GM19023 (cell line): ENCODE data around the gene CACNA1C.

Experiments
- ATAC-seq: cut with Tn5 transposase; IDR thresholded peaks from one replicate; pipeline ENCODE4 v1.9.1; 2021; ENCODE audit warnings: mild to moderate bottlenecking, moderate library complexity; ENCODE audit not compliant: unreplicated experiment

Gene CACNA1C

GRCh38 chr12:2052826-2053678 is at the start of gene CACNA1C:
CACNA1C (plus strand) TSS chr12:2052987; CDS start chr12:2053563, 576 bp downstream.
- no peak for ATAC-seq

DNA sequence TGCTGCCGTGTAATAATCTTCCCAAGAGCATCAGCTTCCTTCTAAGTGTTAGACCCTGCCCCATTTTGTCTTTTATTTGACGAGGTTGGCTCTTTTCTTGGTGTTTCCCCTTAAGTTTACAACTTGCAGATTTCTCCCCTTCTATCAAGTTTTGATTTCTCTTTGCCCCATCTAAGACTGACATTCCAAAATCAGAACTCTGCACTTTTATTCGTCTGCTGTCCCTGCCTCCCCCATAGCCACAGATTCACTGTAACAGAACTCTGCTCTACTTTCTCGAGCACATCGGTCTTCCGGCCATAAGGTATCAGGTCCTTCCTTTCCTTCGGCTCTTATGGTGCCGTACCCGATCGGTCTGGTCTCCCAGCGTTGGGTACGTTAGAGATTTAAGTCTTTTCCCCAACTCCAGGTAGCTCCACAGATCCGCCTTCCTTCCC is 49.1 kb upstream of the CACNA1C start:
- ATAC-seq = peak; percentile 14

DNA sequence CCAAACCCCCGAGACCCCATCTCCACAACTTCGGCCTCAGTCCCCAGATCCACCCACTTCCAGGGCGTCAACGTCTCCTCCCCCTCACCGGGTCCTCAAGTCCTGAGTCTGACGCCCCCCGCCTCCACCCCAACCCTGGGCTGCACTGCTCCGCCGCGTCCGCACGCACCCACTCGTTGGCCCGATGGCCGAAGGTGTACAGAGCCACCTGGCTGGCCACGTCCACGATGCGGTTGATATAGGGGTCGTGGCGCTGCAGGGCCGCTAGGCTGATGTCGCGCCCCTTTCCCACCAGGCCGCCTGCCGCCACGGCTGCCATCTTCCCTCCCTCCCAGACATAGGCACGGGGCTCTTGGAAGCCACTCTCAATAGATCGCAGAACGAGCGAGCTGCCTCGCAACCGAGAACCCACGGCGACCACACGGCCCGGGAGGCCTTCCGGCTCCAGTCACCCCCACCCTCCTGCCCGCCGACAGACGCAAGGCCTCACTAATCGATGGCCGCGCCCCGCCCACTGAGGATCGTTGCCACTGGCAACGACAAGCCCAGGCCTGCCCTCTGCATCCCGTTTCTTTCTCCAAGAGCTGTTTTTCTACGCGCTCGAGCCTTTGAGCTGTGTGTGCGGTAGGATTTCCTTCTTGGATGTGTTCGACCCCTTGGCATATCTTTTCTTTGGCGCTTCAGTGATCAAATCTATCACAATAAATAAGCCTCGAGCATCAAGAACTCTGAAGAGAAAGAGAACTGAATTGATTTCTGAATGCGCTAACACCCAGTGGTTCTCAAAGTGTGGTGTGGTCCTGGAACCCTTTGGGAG is 48.5 kb upstream of the CACNA1C start, which contains the start of gene DCP1B:
Gene DCP1B, minus strand, starts transcription at position 345 of the 817 bp plus-strand sequence. Its CDS starts 26 bp downstream, at position 319.
- ATAC-seq = peak; percentile 99

- ATAC-seq = no peak
Observed at GRCh38 chr12:2008677-2009076, 44.1 kb upstream of the CACNA1C start.

GRCh38 chr12:2009623-2010022 is 43.2 kb upstream of the CACNA1C start:
- no peak for ATAC-seq

DNA sequence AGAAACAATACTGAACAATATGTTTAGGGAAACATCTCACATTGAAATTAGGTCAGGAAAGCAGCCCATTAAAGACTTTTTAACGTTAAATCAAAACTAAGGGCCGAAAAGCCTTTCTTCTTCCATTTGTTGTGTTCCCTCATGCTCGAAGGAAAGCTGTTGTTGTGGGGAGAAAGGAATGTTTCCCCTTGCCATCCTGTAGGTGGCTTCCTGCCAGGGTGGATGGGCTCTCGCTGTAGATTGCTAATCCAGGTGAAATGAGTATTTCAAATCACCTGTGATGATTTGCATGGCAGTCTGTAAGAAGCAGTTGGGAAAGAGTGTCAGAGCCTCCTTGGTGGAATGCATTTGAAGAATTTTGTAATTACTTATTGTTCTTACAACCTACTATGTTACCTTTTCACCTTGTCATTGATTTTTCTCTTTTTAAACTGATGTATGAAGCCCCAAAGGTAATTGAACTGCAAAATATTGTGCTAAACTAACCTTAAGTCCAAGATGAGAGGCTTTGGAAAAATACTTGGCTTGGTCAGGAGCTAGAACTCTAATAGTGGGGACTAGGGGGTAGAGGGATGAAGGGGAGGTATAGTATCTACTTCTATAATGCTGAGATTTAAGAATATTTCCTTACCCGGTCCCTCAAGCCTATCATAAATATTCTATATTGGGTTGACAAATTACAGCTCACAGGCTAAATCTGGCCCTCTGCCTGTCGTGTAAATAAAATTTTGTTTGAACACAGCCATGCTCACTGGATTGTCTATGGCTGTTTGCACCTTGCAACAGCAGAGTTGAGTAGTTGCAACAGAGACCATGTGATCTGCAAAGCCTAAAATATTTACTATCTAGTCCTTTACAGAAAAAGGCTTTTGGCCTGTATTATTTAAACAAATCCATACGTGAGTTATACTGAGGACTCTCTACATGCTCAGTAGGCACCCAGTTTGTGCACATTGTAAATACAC is 40.9 kb upstream of the CACNA1C start:
- no peak for ATAC-seq

- no peak for ATAC-seq
Observed at GRCh38 chr12:2013086-2013485, 39.7 kb upstream of the CACNA1C start.

DNA sequence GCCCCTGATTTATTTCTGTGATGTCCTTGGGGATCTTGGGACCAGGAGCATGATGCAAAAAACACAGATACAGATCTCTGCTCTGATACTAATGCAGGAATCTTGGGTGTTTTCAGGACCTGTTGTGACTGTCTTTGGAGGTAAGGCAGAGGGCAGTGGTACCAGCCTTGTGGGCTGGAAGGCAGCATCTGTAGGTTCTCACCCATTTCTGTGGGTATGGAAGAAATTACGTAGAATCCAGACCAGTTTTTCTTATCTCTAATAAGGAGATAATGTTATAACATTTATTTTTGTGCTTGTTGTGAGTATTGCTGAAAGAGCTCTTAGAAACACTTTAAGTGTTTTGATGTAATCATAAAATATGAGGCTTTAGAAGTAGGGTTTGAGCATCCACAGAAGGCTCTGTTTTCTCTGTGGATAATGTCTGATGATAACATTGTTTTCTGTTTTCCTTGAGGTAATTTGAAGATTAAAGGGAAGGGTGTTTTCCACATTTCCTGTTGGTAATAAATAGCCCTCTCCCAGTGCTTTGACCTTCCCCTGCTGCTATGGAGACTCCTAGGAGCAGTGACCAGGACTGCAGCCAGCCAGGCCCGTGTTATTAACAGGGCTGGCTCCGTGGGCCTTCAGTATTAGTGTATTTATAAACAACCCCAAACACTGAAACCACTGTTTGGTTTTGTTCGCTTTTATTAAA is 39.1 kb upstream of the CACNA1C start:
- no peak for ATAC-seq

DNA sequence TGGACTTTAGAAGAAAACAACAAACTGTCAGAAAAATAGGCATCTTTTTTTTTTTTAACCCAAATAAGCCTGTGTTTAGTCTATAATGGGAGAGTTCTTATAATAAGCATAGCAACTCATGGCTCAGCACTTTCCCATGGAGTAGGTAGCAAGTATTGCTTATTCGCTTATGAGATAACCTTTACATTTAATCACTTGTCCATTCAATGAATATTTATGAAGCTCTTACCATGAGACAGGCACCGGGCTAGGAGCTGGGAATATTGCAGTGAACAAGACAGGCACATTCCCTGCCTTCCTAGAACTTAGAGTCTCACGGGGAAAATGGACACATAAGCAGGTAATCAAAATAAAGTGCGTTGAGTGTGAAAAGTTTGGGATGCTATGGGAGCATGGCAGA is 38.6 kb upstream of the CACNA1C start:
- ATAC-seq = no peak

- ATAC-seq = no peak
Observed at GRCh38 chr12:2016862-2017545, 35.8 kb upstream of the CACNA1C start.

DNA sequence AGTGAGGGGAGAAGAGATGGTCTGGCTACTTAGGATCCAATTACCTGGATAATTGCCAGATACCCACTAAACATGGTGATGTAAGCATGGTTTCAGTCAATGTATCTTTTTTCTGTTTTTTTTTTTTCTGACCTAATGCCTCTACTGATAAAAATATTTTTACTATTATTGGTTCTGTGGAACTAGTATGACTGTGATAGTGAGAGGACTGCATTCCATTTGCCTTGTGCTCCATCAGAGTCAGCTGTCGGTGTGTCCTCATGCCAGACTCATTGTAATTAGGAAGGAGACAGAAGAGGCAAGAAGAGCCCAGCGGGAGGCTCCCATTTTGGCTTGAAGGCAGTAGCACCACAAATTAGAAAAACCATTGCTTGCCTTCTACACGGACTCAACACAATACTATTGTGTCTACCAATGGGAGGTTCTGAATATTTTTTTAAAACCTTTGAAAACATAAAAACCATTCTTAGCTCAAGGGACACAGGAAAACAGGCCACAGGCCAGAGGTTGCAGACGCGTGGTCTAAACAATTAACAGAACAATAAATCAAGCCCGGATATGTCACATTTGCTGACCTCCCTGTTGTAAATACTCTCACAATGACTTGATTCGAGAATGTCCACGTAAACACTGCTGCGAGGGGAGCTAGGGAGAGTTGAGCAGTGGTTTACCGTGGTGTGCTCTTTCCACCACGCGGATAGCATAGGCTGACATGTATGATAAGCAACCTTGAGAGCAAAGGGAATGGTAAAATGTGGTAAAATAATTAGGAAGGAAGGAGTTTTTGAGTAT is 35.0 kb upstream of the CACNA1C start:
- ATAC-seq = no peak

DNA sequence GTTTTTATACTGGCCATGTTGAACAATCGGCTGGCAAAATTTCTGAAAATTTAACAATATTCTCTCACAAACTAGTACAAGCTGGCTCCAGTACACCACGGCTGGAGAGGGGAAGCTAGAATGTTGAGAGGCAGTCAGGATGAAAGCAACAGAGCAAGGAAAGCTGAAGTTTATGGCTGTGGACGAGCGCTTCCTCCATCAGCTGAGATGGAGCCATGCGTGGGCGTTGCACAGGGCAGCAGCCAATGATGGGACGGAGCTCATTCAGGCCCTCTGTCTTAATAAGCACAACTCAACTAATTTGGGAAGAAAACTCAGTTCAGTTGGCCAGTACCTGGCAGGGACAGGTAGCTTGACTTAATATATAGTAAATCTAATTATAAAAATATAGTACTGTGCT is 34.4 kb upstream of the CACNA1C start:
- ATAC-seq = no peak

- no peak for ATAC-seq
Observed at GRCh38 chr12:2019126-2019525, 33.7 kb upstream of the CACNA1C start.

GRCh38 chr12:2020511-2020910 is 32.3 kb upstream of the CACNA1C start:
- no peak for ATAC-seq

DNA sequence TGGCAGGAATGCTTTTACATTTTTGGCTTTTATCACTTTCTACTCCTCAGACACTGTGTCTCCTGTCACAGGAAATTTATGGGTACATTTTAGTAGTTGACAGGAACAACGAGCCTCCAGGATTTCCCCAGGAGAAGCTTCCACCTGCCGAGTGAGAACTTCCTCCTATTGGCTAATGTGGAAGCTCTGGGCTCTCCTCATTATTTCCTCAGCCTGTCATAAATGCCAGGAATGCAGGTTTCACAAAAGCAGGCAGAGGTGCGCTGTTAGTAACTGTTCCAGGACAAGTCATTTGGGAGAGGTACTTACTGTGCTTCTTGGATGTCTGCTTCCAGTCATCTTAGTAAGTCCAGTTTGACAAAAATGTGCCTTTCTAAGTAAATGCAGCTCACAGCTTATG is 29.4 kb upstream of the CACNA1C start:
- no peak for ATAC-seq

- no peak for ATAC-seq
Observed at GRCh38 chr12:2027351-2027750, 25.4 kb upstream of the CACNA1C start.

DNA sequence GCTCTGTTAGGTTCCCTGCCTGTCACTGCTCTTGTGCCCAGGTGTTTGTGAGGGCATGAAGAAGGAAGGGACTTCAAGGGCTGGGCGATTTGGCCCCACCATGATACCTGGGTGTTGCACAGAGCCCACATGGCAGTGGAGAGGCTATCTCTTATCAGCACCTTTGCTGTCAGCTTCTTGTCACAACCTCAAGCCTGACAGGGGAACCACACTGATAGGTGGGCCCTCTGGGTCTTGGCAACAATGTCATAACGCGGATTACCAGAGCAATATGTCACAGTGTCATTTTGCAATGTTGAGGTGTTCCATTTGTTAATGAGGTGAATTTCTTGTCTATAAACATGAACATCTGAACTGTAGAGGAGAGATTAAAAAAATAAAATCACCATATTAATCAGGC is 22.9 kb upstream of the CACNA1C start:
- ATAC-seq = no peak

GRCh38 chr12:2032506-2032905 is 20.3 kb upstream of the CACNA1C start:
- no peak for ATAC-seq
